Endodermal cell (in vitro differentiated cells): ENCODE measurements around the gene USP51. TPM values are rescaled to one million over a fixed set of nuclear protein-coding genes. Genes with fewer than 3 reads are reported as not detected.
"Not testable (repeated sequence)": the region's sequence is repeated elsewhere in the genome, so short reads cannot be mapped to it uniquely, and the experiment has no call there.

Experiments
- DNase-seq: peaks from one replicate; pipeline ENCODE4 v3.0.0-alpha.2; 2017
- H3K27ac ChIP-seq: 2 replicates; pipeline ENCODE4 v1.5.1; 2013; ENCODE audit warnings: mild to moderate bottlenecking, low read depth, low read length, moderate library complexity
- H3K27me3 ChIP-seq: 2 replicates; pipeline ENCODE4 v1.6.1; 2013; ENCODE audit warnings: mild to moderate bottlenecking, low read length, moderate library complexity; ENCODE audit not compliant: insufficient read depth, control insufficient read depth, poor library complexity, severe bottlenecking
- H3K36me3 ChIP-seq: 2 replicates; pipeline ENCODE4 v1.7.0; 2013; ENCODE audit warnings: mild to moderate bottlenecking, low read length, moderate library complexity; ENCODE audit not compliant: control insufficient read depth, insufficient read depth
- H3K4me1 ChIP-seq: one replicate; pipeline ENCODE4 v1.7.0; 2013; ENCODE audit warnings: low read length; ENCODE audit not compliant: control insufficient read depth, insufficient read depth
- H3K4me3 ChIP-seq: 2 replicates; pipeline ENCODE4 v1.5.1; 2013; ENCODE audit warnings: mild to moderate bottlenecking, low read length, moderate library complexity
- H3K9ac ChIP-seq: 2 replicates; pipeline ENCODE4 v1.6.1; 2013; ENCODE audit warnings: mild to moderate bottlenecking, low read length, moderate library complexity; ENCODE audit not compliant: poor library complexity, severe bottlenecking; ENCODE audit errors: extremely low read depth
- H3K9me3 ChIP-seq: 2 replicates; pipeline ENCODE4 v1.6.1; 2013; ENCODE audit warnings: mild to moderate bottlenecking, low read length, moderate library complexity; ENCODE audit not compliant: control insufficient read depth
- H3K27ac Mint-ChIP-seq: 2 replicates; pipeline ENCODE4 v1.8.0; 2020; ENCODE audit warnings: mixed read lengths
- H3K27me3 Mint-ChIP-seq: 2 replicates; pipeline ENCODE4 v1.8.0; 2021; ENCODE audit warnings: mild to moderate bottlenecking, mixed read lengths; ENCODE audit not compliant: insufficient read depth
- H3K36me3 Mint-ChIP-seq: 2 replicates; pipeline ENCODE4 v1.8.0; 2020; ENCODE audit warnings: low read depth, mixed read lengths
- H3K4me1 Mint-ChIP-seq: 2 replicates; pipeline ENCODE4 v1.8.0; 2020; ENCODE audit warnings: mixed read lengths
- H3K4me3 Mint-ChIP-seq: 2 replicates; pipeline ENCODE4 v1.8.0; 2020; ENCODE audit warnings: mild to moderate bottlenecking, moderate library complexity, mixed read lengths
- H3K9me3 Mint-ChIP-seq: 2 replicates; pipeline ENCODE4 v1.8.0; 2020; ENCODE audit warnings: mild to moderate bottlenecking, mixed read lengths
- WGBS, 2 experiments: methylation state at CpG; one replicate each; pipeline versions ENCODE4 v1.1.5 to v1.1.7; 2013; ENCODE audit warnings: missing lambda C conversion rate in 2 of 2, mixed read lengths in 1 of 2; ENCODE audit not compliant: insufficient coverage in 1 of 2, insufficient read length in 1 of 2; 5-methylcytosine and 5-hydroxymethylcytosine counted together
- microRNA-seq: library from miRNA; unstranded; fragments of <30 nt; microRNA quantifications from one replicate; pipeline ENCODE4 v1.2.0, GENCODE V29; 2020; ENCODE audit warnings: borderline microRNAs expressed
- total RNA-seq, 2 donors: library from RNA; stranded (reverse); fragmentation: NEBNext Ultra II Directional in 1 of 2; extraction: Animal tissue kit (Norgen Biotek cat#: 25700) in 1 of 2; gene quantifications; 2 replicates in 1 of 2; 3 replicates in 1 of 2; pipeline ENCODE4 v1.2.1, GENCODE V29; 2021
- TF ChIP-seq, protein P1 (sequence below): fragments of 200-600 bp; sonication (generic); conservative IDR thresholded peaks from 2 replicates; pipeline ENCODE4 v1.5.0; 2021; ENCODE audit warnings: antibody characterized with exemption, mild to moderate bottlenecking

USP51 gene
- total RNA-seq, 2 donors from 2014 or later, result 15.6 to 18.0 TPM

DNA sequence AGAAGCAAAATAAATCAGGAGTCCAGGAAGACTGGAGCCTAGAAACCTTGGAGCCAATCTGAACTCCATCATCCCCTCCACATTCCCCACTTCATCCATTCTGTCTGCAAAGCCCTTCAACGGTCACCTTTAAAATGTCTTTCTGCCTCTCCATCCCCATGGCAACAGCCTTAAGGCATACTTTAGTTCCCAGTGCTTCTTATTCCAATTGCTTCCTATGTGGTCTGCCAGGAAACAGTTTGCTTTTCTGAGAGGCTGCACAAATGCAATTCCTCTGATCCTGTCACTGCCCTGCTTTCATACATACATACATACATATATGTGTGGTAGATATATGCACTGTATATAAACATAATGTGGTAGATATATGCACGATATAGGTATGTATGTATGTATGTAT lies 38.5 kb downstream of the USP51 start:
- no peak overlapping the region for H3K27ac ChIP-seq
- no peaks in the 10 kb centered on the region for H3K36me3 ChIP-seq
- Mint-ChIP-seq H3K27ac (no peak overlapping the region), H3K4me1 (peaks cover 3% of the 10 kb centered on the region), H3K9me3 (peaks cover 35% of the 10 kb centered on the region), H3K27me3 (peaks cover 5% of the 10 kb centered on the region), H3K4me3 (peak overlapping the region; percentile 80), H3K36me3 (no peaks in the 10 kb centered on the region)
- no peaks in the 10 kb centered on the region for H3K4me1 ChIP-seq
- H3K27me3 ChIP-seq, result no peaks in the 10 kb centered on the region
- TF ChIP-seq, protein P1, sequence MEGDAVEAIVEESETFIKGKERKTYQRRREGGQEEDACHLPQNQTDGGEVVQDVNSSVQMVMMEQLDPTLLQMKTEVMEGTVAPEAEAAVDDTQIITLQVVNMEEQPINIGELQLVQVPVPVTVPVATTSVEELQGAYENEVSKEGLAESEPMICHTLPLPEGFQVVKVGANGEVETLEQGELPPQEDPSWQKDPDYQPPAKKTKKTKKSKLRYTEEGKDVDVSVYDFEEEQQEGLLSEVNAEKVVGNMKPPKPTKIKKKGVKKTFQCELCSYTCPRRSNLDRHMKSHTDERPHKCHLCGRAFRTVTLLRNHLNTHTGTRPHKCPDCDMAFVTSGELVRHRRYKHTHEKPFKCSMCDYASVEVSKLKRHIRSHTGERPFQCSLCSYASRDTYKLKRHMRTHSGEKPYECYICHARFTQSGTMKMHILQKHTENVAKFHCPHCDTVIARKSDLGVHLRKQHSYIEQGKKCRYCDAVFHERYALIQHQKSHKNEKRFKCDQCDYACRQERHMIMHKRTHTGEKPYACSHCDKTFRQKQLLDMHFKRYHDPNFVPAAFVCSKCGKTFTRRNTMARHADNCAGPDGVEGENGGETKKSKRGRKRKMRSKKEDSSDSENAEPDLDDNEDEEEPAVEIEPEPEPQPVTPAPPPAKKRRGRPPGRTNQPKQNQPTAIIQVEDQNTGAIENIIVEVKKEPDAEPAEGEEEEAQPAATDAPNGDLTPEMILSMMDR, result no peak
- no peak overlapping the region for H3K9ac ChIP-seq
- no peaks in the 10 kb centered on the region for H3K9me3 ChIP-seq
- 88% methylated on average over 1 of the region's 2 CpGs; no CpG with 5 or more reads in 1 of the 2 experiments for WGBS, 2 experiments
- no peak for DNase-seq
- peak overlapping the region; percentile 92 for H3K4me3 ChIP-seq

DNA sequence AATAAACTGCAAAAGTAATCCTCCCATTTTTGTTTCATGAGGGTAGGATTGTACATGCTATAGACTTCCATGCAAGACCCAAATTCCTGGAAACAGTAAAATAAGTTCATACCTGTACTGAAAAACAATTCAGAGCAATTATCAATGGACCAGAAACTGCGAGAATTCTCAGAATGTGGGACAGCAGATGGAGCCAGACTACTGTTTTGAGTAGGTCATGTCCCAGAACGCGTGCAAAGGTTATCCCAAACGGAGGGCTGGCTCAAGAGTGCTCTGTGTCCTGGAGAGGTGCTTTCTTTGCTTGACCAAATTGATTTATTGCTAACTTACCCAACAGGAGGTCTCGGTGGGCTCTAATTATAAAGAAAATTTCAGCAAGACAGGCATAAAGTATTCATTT lies 39.4 kb downstream of the USP51 start:
- no peak overlapping the region for H3K4me3 ChIP-seq
- no peaks in the 10 kb centered on the region for H3K9me3 ChIP-seq
- Mint-ChIP-seq H3K27ac (no peak overlapping the region), H3K4me3 (no peak overlapping the region), H3K27me3 (peaks cover 11% of the 10 kb centered on the region), H3K36me3 (no peaks in the 10 kb centered on the region), H3K4me1 (peaks cover 3% of the 10 kb centered on the region), H3K9me3 (peaks cover 44% of the 10 kb centered on the region)
- H3K27me3 ChIP-seq, result no peaks in the 10 kb centered on the region
- TF ChIP-seq, protein P1, result peak; percentile 23
- peak; percentile 39 for DNase-seq
- H3K36me3 ChIP-seq, result no peaks in the 10 kb centered on the region
- WGBS, 2 experiments, result 30% methylated on average over 5 of the region's 5 CpGs; no CpG with 5 or more reads in 1 of the 2 experiments
- H3K9ac ChIP-seq, result no peak overlapping the region
- H3K27ac ChIP-seq, result no peak overlapping the region
- H3K4me1 ChIP-seq, result no peaks in the 10 kb centered on the region

GRCh38 chrX:55443468-55443867 lies 46.2 kb downstream of the USP51 start:
- not testable (repeated sequence) for H3K36me3 ChIP-seq, H3K4me3 ChIP-seq, H3K9me3 ChIP-seq, H3K27ac ChIP-seq, H3K4me1 ChIP-seq, H3K4me3 Mint-ChIP-seq, DNase-seq, H3K27me3 ChIP-seq, H3K27ac Mint-ChIP-seq, H3K9ac ChIP-seq, H3K4me1 Mint-ChIP-seq, H3K36me3 Mint-ChIP-seq
- H3K27me3 Mint-ChIP-seq, result peaks cover 17% of the 10 kb centered on the region
- peaks cover 69% of the 10 kb centered on the region for H3K9me3 Mint-ChIP-seq
- WGBS, 2 experiments, result 72 to 74% methylated on average over 3 to 5 of the region's 5 CpGs

Small RNAs within 50 kb of the gene (microRNA-seq; reads per million reads assigned to microRNA genes)
- gene MIR4536-1 (not detected), gene MIR4536-2 (not detected)

Other genes starting within 250 kb of the USP51 start
- not detected for gene PAGE3, start 224.9 kb downstream of the USP51 start, total RNA-seq
- gene MAGEH1, start 37.7 kb downstream of the USP51 start, total RNA-seq, result 10 to 100 TPM; 19.6 to 37.9 TPM
- not detected for gene FOXR2, start 133.6 kb upstream of the USP51 start, total RNA-seq
- 10 to 100 TPM; 15.5 to 23.0 TPM for gene RRAGB, start 227.9 kb upstream of the USP51 start, total RNA-seq